GM12878 (cell line): ENCODE data around the gene R3HDM2. TPM values are rescaled to one million over a fixed set of nuclear protein-coding genes. Genes with fewer than 3 reads are reported as not detected.

Experiments
- CTCF ChIP-seq, 3 experiments: IDR thresholded peaks in 2 of 3; conservative IDR thresholded peaks in 1 of 3; 2 replicates each; pipeline ENCODE4 v1.5.1; 2011; ENCODE audit warnings: low read depth in 3 of 3, low read length in 3 of 3, mild to moderate bottlenecking in 3 of 3, control low read depth in 2 of 3, moderate library complexity in 2 of 3, inconsistent platforms in 1 of 3, mixed read lengths in 1 of 3; ENCODE audit not compliant: control insufficient read depth in 2 of 3, insufficient read depth in 1 of 3; ENCODE audit errors: extremely low read depth in 1 of 3
- CUX1 ChIP-seq: IDR thresholded peaks from 2 replicates; pipeline ENCODE4 v1.6.1; 2012; ENCODE audit warnings: improper control_type of control experiment, low read depth, low read length; ENCODE audit not compliant: insufficient replicate concordance
- EZH2 ChIP-seq: IDR thresholded peaks from 2 replicates; pipeline ENCODE4 v1.6.1; 2012; ENCODE audit warnings: low read depth, mild to moderate bottlenecking, control low read depth, inconsistent platforms, low read length, borderline replicate concordance; ENCODE audit not compliant: control insufficient read depth
- FOS ChIP-seq: IDR thresholded peaks from 3 replicates; pipeline ENCODE4 v1.6.1; 2011; ENCODE audit warnings: borderline replicate concordance; ENCODE audit not compliant: insufficient read length; ENCODE audit errors: extremely low read depth
- POLR2A ChIP-seq: IDR thresholded peaks from 2 replicates; pipeline ENCODE4 v1.6.1; 2011; ENCODE audit warnings: low read depth, mild to moderate bottlenecking, low read length
- RUNX3 ChIP-seq: IDR thresholded peaks from 2 replicates; pipeline ENCODE4 v1.6.1; 2012; ENCODE audit warnings: low read length, inconsistent platforms
- polyA plus RNA-seq, 11 experiments: library from polyadenylated mRNA; depleted of rRNA in 4 of 11; unstranded in 6 of 11; stranded (reverse) in 5 of 11; fragments of >200 nt; fragmentation: Nextera tagmentation in 4 of 11; fragmentation: Illumina TruSeq in 1 of 11; extraction: Ambion mirVana in 4 of 11; extraction: Trizol in 1 of 11; gene quantifications; 1 replicate in 1 of 11; 2 replicates in 10 of 11; pipeline versions ENCODE4 v1.2.1 to v1.2.3, GENCODE V29; 2011 to 2016; ENCODE audit warnings: inconsistent platforms in 2 of 11, missing spikeins in 2 of 11, low read depth in 1 of 11
- total RNA-seq, 4 experiments: library from RNA; depleted of rRNA in 3 of 4; stranded (reverse); fragments of >200 nt in 3 of 4; fragmentation: Illumina TruSeq in 1 of 4; extraction: Trizol in 1 of 4; gene quantifications; 2 replicates each; pipeline versions ENCODE4 v1.2.1 to v1.2.3, GENCODE V29; 2013 to 2021

R3HDM2 gene
- total and polyA plus RNA-seq, 10 of the 15 experiments (the other 5 are each of a cell fraction or from before 2014, with no cell fraction given) = 4.6 to 26.1 (median 11.2) TPM

- TF ChIP-seq FOS = no peak
- no peak for TF ChIP-seq EZH2
- 0 out of 2 replicates have a peak, but pooled peaks have one; percentile 17 for TF ChIP-seq POLR2A
- TF ChIP-seq RUNX3 = no peak
- TF ChIP-seq CUX1 = no peak
- peak; percentile 72 to 83 (median 80) for TF ChIP-seq CTCF (IDR thresholded peaks at IDR 0.05 in 2 of 3, conservative IDR thresholded peaks at IDR 0.05 in 1 of 3; ENCODE audit: control insufficient read depth in 2 of 3, extremely low read depth in 1 of 3, insufficient read depth in 1 of 3, low read depth in 3 of 3, low read length in 3 of 3)
Measured at GRCh38 chr12:57456145-57456700, 25.4 kb upstream of the R3HDM2 start (continued).
